ENCODE measurements around the gene KLF13.

KLF13 gene

DNA sequence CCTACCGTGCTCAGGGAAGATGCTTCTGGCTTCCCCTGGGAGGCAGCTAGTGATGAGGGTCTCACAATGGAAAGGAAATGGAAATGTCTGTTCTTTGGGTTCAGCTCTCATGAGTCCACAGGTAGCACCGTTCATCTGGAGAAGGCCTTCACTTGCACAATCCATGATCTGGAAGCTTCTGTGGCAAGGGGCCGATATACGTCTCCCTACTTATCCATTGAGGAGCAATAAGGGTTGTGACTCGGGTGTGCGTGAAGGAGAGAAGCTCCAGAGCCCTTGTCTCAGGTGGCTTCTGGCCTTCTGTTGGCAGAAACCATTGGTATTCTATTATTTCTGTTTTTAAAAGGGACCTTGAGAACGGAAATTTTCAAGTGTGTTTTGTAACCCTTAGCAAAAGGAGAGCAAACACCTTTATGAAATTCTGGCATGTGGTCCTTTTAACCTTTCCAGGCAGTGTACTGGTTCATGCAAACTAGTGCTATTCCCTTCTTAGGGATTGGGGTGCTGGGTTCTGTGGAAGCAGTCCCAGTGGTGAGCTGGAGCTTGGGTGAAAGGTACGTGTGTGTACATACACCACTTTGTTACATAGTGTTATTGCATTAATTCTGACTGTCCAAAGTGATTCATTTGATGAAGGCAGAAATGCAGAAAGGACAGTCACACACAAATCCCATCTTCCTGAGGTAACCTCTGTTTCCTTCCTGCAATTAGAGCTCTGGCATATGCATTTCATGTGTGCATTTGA is 32.5 kb downstream of the KLF13 start:
- no peak for TF ChIP-seq POLR2AphosphoS5 (IDR thresholded peaks at IDR 0.05; ENCODE audit: low read depth, low read length)
- TF ChIP-seq TAF1 (IDR thresholded peaks at IDR 0.05; ENCODE audit: low read depth, low read length) = no peak
- TF ChIP-seq SPI1 (IDR thresholded peaks at IDR 0.05; ENCODE audit: low read depth, low read length) = no peak
- no peak for TF ChIP-seq POLR2A (IDR thresholded peaks at IDR 0.05; ENCODE audit: low read depth, low read length)
- no peak for TF ChIP-seq PAX5 (IDR thresholded peaks at IDR 0.05; ENCODE audit: insufficient read depth, low read length, severe bottlenecking)
- no peak for TF ChIP-seq POU2F2 (IDR thresholded peaks at IDR 0.05; ENCODE audit: low read depth, low read length)
- DNase-seq (ENCODE audit: insufficient read length, low spot score) = no peak
- FAIRE-seq = no peak

DNA sequence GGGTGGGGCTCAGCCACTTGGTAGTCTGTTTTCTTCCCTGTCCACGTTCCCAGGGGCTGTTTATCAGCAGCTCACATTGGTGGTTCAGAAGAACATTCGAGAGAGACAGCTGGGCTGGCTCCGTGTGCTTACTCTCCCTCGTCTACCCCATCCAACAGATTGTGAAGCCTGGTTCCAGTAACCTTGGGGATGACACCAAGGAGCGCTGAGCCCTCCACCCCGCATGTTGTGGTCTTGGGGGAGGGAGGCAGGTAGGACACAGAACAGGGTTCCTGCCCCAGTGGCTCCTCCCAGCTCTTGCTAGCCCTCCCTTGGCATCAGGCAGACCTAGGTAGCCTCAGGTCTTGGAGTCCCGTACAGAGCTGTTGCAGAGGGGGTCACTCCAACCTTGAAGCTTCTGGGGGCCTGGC is 33.1 kb downstream of the KLF13 start:
- FAIRE-seq (peak; percentile 66), DNase-seq (ENCODE audit: insufficient read length, low spot score) (no peak)
- TF ChIP-seq SPI1 (IDR thresholded peaks at IDR 0.05; ENCODE audit: low read depth, low read length) (no peak), POU2F2 (IDR thresholded peaks at IDR 0.05; ENCODE audit: low read depth, low read length) (no peak), PAX5 (IDR thresholded peaks at IDR 0.05; ENCODE audit: insufficient read depth, low read length, severe bottlenecking) (no peak), POLR2AphosphoS5 (IDR thresholded peaks at IDR 0.05; ENCODE audit: low read depth, low read length) (no peak), POLR2A (IDR thresholded peaks at IDR 0.05; ENCODE audit: low read depth, low read length) (no peak), TAF1 (IDR thresholded peaks at IDR 0.05; ENCODE audit: low read depth, low read length) (no peak)

DNA sequence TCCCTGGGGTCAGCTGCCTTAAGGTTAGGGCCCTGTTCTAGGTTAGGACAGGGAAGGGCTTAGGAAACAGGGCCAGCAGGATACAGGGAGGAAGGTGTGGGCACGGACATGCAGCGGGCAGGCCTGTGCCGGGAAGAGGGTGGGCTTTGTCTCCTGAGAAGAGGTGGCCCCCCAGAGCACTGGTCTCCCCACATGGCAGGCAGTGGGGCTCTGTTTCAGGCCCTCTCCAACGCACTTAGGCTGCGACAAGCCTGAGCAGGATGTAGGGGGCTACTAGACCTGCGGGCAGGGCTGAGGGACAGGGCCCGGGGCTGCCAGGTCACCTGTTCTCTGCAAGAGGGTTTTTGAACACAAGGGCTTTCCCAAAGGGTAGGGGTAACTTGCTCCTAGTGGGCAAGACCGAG is 33.5 kb downstream of the KLF13 start:
- FAIRE-seq (no peak), DNase-seq (ENCODE audit: insufficient read length, low spot score) (no peak)
- TF ChIP-seq POU2F2 (IDR thresholded peaks at IDR 0.05; ENCODE audit: low read depth, low read length) (no peak), POLR2A (IDR thresholded peaks at IDR 0.05; ENCODE audit: low read depth, low read length) (no peak), TAF1 (IDR thresholded peaks at IDR 0.05; ENCODE audit: low read depth, low read length) (no peak), PAX5 (IDR thresholded peaks at IDR 0.05; ENCODE audit: insufficient read depth, low read length, severe bottlenecking) (no peak), SPI1 (IDR thresholded peaks at IDR 0.05; ENCODE audit: low read depth, low read length) (no peak), POLR2AphosphoS5 (IDR thresholded peaks at IDR 0.05; ENCODE audit: low read depth, low read length) (no peak)

DNA sequence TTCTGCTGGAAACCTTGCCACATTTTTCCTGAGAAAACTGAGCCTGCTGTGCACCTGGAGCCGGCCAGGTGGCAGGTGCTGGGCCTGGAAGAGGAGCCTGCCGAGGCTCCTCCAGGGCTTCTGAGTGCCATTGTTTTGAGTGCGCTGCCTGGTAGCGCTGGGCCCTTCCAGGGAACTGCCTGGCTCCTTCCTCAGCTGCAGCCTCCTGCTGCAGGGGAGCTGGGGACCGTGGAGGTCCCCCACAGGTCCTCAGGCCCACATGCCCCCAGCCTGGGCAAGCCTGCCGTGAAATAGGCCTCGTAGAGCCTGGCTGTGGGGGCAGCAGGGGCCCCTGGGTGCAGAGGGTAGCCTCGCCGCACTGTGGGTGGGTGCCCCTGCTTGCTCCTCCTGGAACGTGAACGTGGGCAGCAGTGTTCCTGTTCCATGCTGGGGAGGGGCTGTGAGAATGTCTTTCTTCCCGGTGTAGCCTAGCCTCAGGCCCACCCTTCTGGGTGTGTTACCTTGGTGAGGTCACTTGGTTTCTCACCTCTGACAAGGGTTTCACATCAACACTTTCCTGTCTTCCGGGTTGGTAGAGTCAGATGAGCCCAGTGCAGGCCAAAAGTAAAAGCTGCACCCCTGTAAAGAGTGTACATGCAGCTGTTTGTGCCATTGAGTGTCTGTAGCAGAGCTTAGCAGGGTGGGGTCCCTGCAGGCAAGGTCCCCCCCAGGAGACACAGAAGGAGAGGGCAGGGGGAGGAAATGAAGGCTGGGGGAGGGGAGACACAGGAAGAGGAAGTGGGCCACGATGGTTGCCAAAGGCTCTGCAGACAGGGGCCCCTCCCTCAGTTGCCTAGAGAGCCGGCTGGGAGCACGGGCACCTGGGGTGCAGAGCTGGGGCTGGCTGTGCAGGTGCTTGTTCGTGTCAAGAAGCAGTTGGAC is 34.5 kb downstream of the KLF13 start:
- FAIRE-seq (peak; percentile 97), DNase-seq (ENCODE audit: insufficient read length, low spot score) (peak; percentile 72)
- TF ChIP-seq POU2F2 (IDR thresholded peaks at IDR 0.05; ENCODE audit: low read depth, low read length) (no peak), TAF1 (IDR thresholded peaks at IDR 0.05; ENCODE audit: low read depth, low read length) (no peak; the same call in 1 of the 2 replicates), POLR2A (IDR thresholded peaks at IDR 0.05; ENCODE audit: low read depth, low read length) (no peak), SPI1 (IDR thresholded peaks at IDR 0.05; ENCODE audit: low read depth, low read length) (peak; percentile 93), PAX5 (IDR thresholded peaks at IDR 0.05; ENCODE audit: insufficient read depth, low read length, severe bottlenecking) (no peak), POLR2AphosphoS5 (IDR thresholded peaks at IDR 0.05; ENCODE audit: low read depth, low read length) (peak; percentile 51; the same call in 1 of the 2 replicates)

GRCh38 chr15:31361764-31362515 is 35.3 kb downstream of the KLF13 start:
- TF ChIP-seq POU2F2 (IDR thresholded peaks at IDR 0.05; ENCODE audit: low read depth, low read length) = no peak
- no peak for TF ChIP-seq TAF1 (IDR thresholded peaks at IDR 0.05; ENCODE audit: low read depth, low read length)
- 0 out of 2 replicates have a peak, but pooled peaks have one; percentile 6 for TF ChIP-seq POLR2AphosphoS5 (IDR thresholded peaks at IDR 0.05; ENCODE audit: low read depth, low read length)
- TF ChIP-seq SPI1 (IDR thresholded peaks at IDR 0.05; ENCODE audit: low read depth, low read length) = peak; percentile 13; the same call in 1 of the 2 replicates
- FAIRE-seq (no peak), DNase-seq (ENCODE audit: insufficient read length, low spot score) (no peak)

- FAIRE-seq = peak; percentile 31
- no peak for TF ChIP-seq POLR2AphosphoS5 (IDR thresholded peaks at IDR 0.05; ENCODE audit: low read depth, low read length)
- no peak for TF ChIP-seq PAX5 (IDR thresholded peaks at IDR 0.05; ENCODE audit: insufficient read depth, low read length, severe bottlenecking)
- no peak for TF ChIP-seq SPI1 (IDR thresholded peaks at IDR 0.05; ENCODE audit: low read depth, low read length)
- no peak for TF ChIP-seq POLR2A (IDR thresholded peaks at IDR 0.05; ENCODE audit: low read depth, low read length)
- TF ChIP-seq TAF1 (IDR thresholded peaks at IDR 0.05; ENCODE audit: low read depth, low read length) = no peak
- no peak for TF ChIP-seq POU2F2 (IDR thresholded peaks at IDR 0.05; ENCODE audit: low read depth, low read length)
These were observed 36.3 kb downstream of the KLF13 start for GRCh38 chr15:31362886-31363285.

GRCh38 chr15:31364301-31365031 is 37.8 kb downstream of the KLF13 start:
- DNase-seq (ENCODE audit: insufficient read length, low spot score) (no peak), FAIRE-seq (no peak)
- TF ChIP-seq POLR2A (IDR thresholded peaks at IDR 0.05; ENCODE audit: low read depth, low read length) (no peak), POLR2AphosphoS5 (IDR thresholded peaks at IDR 0.05; ENCODE audit: low read depth, low read length) (no peak), SPI1 (IDR thresholded peaks at IDR 0.05; ENCODE audit: low read depth, low read length) (no peak), PAX5 (IDR thresholded peaks at IDR 0.05; ENCODE audit: insufficient read depth, low read length, severe bottlenecking) (no peak), TAF1 (IDR thresholded peaks at IDR 0.05; ENCODE audit: low read depth, low read length) (no peak), POU2F2 (IDR thresholded peaks at IDR 0.05; ENCODE audit: low read depth, low read length) (no peak)

More at GRCh38 chr15:31362886-31363285, 36.3 kb downstream of the KLF13 start:
- no peak for DNase-seq (ENCODE audit: insufficient read length, low spot score)

DNA sequence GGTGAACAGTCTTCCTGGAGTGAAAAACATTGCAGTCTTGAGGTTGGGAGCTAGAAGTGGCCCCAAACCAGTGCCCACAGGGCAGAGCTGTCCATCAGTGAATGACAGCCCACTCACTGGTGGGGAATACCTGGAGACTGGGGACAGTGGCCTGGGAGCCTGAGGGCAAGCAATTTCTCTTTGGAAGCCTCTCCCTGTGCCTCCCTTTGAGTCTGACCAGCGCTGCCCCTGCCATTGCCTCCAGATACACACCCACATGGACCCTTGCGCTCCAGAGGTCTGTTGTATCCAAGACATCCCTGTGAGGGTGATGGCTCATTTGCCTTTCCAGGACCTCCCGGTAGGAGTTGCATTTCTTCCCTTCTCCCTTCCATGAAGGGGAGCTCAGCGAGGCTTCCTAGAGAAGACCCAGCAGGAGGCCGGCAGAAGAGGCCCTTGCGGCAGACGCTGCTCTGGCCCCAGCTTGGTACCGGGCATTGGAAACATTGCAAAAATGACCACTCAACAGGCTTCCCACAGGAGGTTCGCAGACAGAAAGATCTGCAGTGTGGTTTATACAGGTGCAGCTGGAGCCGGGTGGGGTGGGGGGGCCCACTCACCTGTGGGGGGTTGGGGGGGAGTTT is 38.5 kb downstream of the KLF13 start:
- FAIRE-seq (peak; percentile 62), DNase-seq (ENCODE audit: insufficient read length, low spot score) (no peak)
- TF ChIP-seq POLR2A (IDR thresholded peaks at IDR 0.05; ENCODE audit: low read depth, low read length) = no peak
- TF ChIP-seq POLR2AphosphoS5 (IDR thresholded peaks at IDR 0.05; ENCODE audit: low read depth, low read length) = no peak
- TF ChIP-seq PAX5 (IDR thresholded peaks at IDR 0.05; ENCODE audit: insufficient read depth, low read length, severe bottlenecking) = no peak
- TF ChIP-seq POU2F2 (IDR thresholded peaks at IDR 0.05; ENCODE audit: low read depth, low read length) = no peak
- TF ChIP-seq TAF1 (IDR thresholded peaks at IDR 0.05; ENCODE audit: low read depth, low read length) = no peak
- TF ChIP-seq SPI1 (IDR thresholded peaks at IDR 0.05; ENCODE audit: low read depth, low read length) = no peak
